Mammary epithelial cell (primary cell): ENCODE results near the gene SRPK1.

Experiments
- CTCF ChIP-seq, 2 donors: IDR thresholded peaks in 1 of 2; conservative IDR thresholded peaks in 1 of 2; 2 replicates each; pipeline ENCODE4 v1.5.1; 2011 to 2012; ENCODE audit warnings: inconsistent platforms in 2 of 2, low read length in 2 of 2, mild to moderate bottlenecking in 2 of 2, control low read depth in 1 of 2, low read depth in 1 of 2; ENCODE audit not compliant: insufficient read depth in 1 of 2; ENCODE audit errors: extremely low read depth in 1 of 2
- EZH2 ChIP-seq: IDR thresholded peaks from 2 replicates; pipeline ENCODE4 v1.6.1; 2012; ENCODE audit warnings: low read length, inconsistent platforms, borderline replicate concordance

- TF ChIP-seq CTCF (conservative IDR thresholded peaks at IDR 0.05 in 1 of 2, IDR thresholded peaks at IDR 0.05 in 1 of 2; ENCODE audit: extremely low read depth in 1 of 2, insufficient read depth in 1 of 2, low read depth in 1 of 2, low read length in 2 of 2) (no peak), EZH2 (no peak)
These were observed 14.9 kb downstream of the SRPK1 start for GRCh38 chr6:35905841-35906498.
